Measurements from ENCODE around the gene PHLDA3. TPM values are rescaled to one million over a fixed set of nuclear protein-coding genes. Genes with fewer than 3 reads are reported as not detected.

Gene PHLDA3
- 60.4 to 170 TPM (median 155 TPM) in 5 replicates for total RNA-seq (2022; extraction: Qiagen RNA extraction; ENCODE audit: low read depth)

GRCh38 chr1:201468844-201469644, at the start of gene PHLDA3:
PHLDA3 (minus strand) TSS chr1:201469188; CDS start chr1:201468786, 402 bp downstream.

DNA sequence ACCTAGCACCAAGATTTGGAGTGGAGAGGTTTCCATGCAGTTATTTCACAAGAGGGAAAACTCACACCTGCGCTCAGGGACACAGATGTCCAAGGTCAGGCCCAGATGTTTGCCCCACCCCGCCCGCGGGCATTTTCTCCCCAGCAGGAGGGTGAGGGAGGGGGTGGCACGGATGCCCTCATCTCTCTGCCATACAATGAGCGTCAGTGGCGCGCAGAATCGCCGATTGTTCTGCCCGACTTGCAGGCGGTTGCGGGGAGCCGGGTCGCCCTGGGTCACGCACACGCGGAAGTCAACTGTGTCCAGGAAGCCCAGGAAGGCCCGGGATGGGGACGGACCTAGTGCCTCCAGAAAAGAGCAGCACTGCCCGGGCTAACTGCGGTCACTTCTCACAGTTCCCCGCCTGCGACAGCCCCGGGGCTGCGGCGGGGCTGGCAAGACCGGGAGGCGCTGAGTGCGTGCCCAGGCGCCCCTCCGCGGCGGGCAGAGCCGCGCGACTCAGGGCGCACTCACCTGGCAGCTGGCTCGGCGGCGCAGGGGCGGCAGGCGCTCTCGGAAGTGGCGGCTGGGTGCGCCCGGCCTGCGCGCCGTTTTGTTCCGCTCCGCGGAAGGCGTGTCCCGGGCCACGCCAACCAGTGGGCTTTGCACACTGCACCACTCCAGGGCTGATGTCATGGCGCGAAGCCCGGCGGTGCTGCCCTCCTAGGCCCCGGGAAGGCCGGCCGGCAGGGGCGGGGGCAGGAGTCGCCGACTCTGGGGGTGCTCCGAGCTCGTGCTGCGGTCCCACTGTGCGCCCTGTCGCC, 37.8 kb upstream of the PHLDA3 start, which contains the start of gene CSRP1:
CSRP1 (minus strand) TSS at position 567 of the 803 bp plus-strand sequence. CDS start 10,820 bp downstream, outside the sequence.

Other genes with a start within 250 kb of the PHLDA3 start
- gene PKP1, start 185.7 kb downstream of the PHLDA3 start, total RNA-seq (2022; extraction: Qiagen RNA extraction; ENCODE audit: low read depth), result 0.04 TPM in 1 of 5 replicates, not detected in the others
- gene TNNT2, start 91.5 kb downstream of the PHLDA3 start, total RNA-seq (2022; extraction: Qiagen RNA extraction; ENCODE audit: low read depth), result 0.34 TPM in 1 of 5 replicates, not detected in the others
- gene LAD1, start 69.9 kb downstream of the PHLDA3 start, total RNA-seq (2022; extraction: Qiagen RNA extraction; ENCODE audit: low read depth), result 0.75 to 1.1 TPM (median 0.96 TPM) in 5 replicates
- not detected in 5 replicates for gene TNNI1, start 47.5 kb downstream of the PHLDA3 start, total RNA-seq (2022; extraction: Qiagen RNA extraction; ENCODE audit: low read depth)
- 391 to 501 TPM (median 402 TPM) in 5 replicates for gene CSRP1, start 37.9 kb upstream of the PHLDA3 start, total RNA-seq (2022; extraction: Qiagen RNA extraction; ENCODE audit: low read depth)
- gene NAV1, start 69.9 kb upstream of the PHLDA3 start, total RNA-seq (2022; extraction: Qiagen RNA extraction; ENCODE audit: low read depth), result 5.1 to 13.7 TPM (median 9.1 TPM) in 5 replicates

Data from A549 treated with ZK216348 at 1 μM for 4 hours (cell line).